GM18511 (cell line): ENCODE results near the gene CST3.

Source experiments
- ATAC-seq: cut with Tn5 transposase; IDR thresholded peaks from one replicate; pipeline ENCODE4 v1.9.1; 2021; ENCODE audit warnings: mild to moderate bottlenecking, moderate library complexity; ENCODE audit not compliant: unreplicated experiment

The CST3 gene

GRCh38 chr20:23605867-23606651 lies 31.7 kb downstream of the CST3 start, which contains the start of gene CST9:
Gene CST9 (minus strand): TSS chr20:23605917. CDS start chr20:23605864, 53 bp downstream.
- ATAC-seq = peak; percentile 13

- no peak for ATAC-seq
Measured at GRCh38 chr20:23604306-23604705, 33.4 kb downstream of the CST3 start.

- no peak for ATAC-seq
Measured at GRCh38 chr20:23603321-23603720, 34.4 kb downstream of the CST3 start.

- no peak for ATAC-seq
Measured at GRCh38 chr20:23602699-23603098, 35.1 kb downstream of the CST3 start.

- no peak for ATAC-seq
Measured at GRCh38 chr20:23602241-23602640, 35.5 kb downstream of the CST3 start.

GRCh38 chr20:23601715-23602114 lies 36.0 kb downstream of the CST3 start:
- no peak for ATAC-seq

GRCh38 chr20:23598481-23598880 lies 39.3 kb downstream of the CST3 start:
- ATAC-seq = no peak

- ATAC-seq = no peak
Measured at GRCh38 chr20:23596579-23597250, 41.0 kb downstream of the CST3 start.

GRCh38 chr20:23595941-23596340 lies 41.8 kb downstream of the CST3 start:
- ATAC-seq = no peak

GRCh38 chr20:23588434-23589403 lies 49.0 kb downstream of the CST3 start:
- no peak for ATAC-seq

- no peak for ATAC-seq
Measured at GRCh38 chr20:23587631-23588030, 50.1 kb downstream of the CST3 start.

GRCh38 chr20:23586735-23587525 lies 50.8 kb downstream of the CST3 start:
- no peak for ATAC-seq

- no peak for ATAC-seq
Measured at GRCh38 chr20:23585808-23586734, 51.7 kb downstream of the CST3 start.

- ATAC-seq = no peak
Measured at GRCh38 chr20:23585449-23585807, 52.3 kb downstream of the CST3 start.

GRCh38 chr20:23584434-23585199 lies 53.1 kb downstream of the CST3 start:
- ATAC-seq = no peak
